ENCODE results near the gene NRCAM.

Gene NRCAM

DNA sequence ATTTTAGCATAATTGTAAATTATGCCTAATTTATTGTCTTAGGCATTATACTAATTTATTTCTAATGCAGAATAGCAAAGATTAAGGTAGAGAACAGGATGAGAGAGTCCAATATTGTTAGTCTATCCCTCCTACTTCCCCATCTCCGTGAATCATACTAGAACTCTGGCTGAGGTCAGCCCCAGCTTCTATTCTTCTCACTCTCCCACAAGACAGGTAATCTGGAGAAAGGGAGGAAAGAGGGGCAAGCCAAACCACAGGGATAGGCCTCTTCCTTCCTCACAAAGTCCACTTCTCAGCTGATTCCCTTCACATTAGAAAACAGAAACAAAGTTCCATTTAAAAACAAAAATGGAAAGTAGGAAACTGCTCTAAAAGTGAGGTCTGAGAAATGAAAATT is 208.6 kb downstream of the NRCAM start:
- H3K9me3 ChIP-seq (ENCODE audit: control insufficient read depth in 1 of 2, low read length in 2 of 2) = no peaks in the 10 kb centered on the region
- no peak overlapping the region for H3K27ac ChIP-seq (ENCODE audit: low read depth, low read length)
- H3K36me3 ChIP-seq (ENCODE audit: control insufficient read depth in 1 of 2, insufficient read depth in 2 of 2, low read length in 2 of 2) = no peaks in the 10 kb centered on the region
- no peaks in the 10 kb centered on the region for H3K27me3 ChIP-seq (ENCODE audit: control insufficient read depth in 1 of 2, insufficient read depth in 2 of 2, low read length in 2 of 2)
- peaks cover 0 to 7% of the 10 kb centered on the region in 2 donors for H3K4me1 ChIP-seq (ENCODE audit: control insufficient read depth in 1 of 2, insufficient read depth in 2 of 2, low read length in 2 of 2)
- H3K9ac ChIP-seq (ENCODE audit: low read depth in 1 of 2, low read length in 2 of 2) = no peak overlapping the region
- no peak overlapping the region for H3K4me3 ChIP-seq (ENCODE audit: low read depth in 1 of 2, low read length in 2 of 2)

DNA sequence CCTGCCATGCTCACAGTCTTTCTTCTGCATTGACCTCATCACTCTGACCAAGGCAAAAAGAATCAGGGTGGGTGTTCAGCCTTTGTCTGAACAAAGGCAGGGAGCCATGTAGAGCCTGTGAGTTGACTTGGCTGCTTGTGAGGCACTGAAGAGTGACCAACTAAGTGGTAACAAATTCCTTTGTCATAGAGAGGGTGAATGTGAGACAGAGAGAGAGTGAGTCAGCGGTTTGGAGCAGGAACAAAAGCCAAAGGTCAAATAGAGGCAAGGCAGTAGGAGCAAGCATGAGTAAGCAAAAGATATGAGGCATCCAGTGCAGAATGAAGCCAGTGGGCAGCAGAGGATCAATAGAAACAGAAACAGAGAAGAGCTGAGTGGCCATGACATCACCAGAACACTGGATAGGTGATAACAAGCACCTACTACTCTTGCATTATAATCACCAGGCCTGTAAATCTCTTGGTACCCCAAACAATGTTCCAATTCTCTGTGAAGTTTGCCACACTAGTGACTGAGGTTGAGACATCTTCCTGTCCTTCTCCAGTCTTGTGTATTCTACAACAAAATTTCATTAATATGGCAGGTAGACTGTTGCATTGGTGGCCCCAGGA is 209.9 kb downstream of the NRCAM start:
- Histone ChIP-seq H3K36me3 (ENCODE audit: control insufficient read depth in 1 of 2, insufficient read depth in 2 of 2, low read length in 2 of 2) (no peaks in the 10 kb centered on the region), H3K4me3 (ENCODE audit: low read depth in 1 of 2, low read length in 2 of 2) (no peak overlapping the region), H3K9me3 (ENCODE audit: control insufficient read depth in 1 of 2, low read length in 2 of 2) (no peaks in the 10 kb centered on the region), H3K27ac (ENCODE audit: low read depth, low read length) (no peak overlapping the region), H3K27me3 (ENCODE audit: control insufficient read depth in 1 of 2, insufficient read depth in 2 of 2, low read length in 2 of 2) (no peaks in the 10 kb centered on the region), H3K4me1 (ENCODE audit: control insufficient read depth in 1 of 2, insufficient read depth in 2 of 2, low read length in 2 of 2) (peaks cover 0 to 7% of the 10 kb centered on the region in 2 donors), H3K9ac (ENCODE audit: low read depth in 1 of 2, low read length in 2 of 2) (no peak overlapping the region)

DNA sequence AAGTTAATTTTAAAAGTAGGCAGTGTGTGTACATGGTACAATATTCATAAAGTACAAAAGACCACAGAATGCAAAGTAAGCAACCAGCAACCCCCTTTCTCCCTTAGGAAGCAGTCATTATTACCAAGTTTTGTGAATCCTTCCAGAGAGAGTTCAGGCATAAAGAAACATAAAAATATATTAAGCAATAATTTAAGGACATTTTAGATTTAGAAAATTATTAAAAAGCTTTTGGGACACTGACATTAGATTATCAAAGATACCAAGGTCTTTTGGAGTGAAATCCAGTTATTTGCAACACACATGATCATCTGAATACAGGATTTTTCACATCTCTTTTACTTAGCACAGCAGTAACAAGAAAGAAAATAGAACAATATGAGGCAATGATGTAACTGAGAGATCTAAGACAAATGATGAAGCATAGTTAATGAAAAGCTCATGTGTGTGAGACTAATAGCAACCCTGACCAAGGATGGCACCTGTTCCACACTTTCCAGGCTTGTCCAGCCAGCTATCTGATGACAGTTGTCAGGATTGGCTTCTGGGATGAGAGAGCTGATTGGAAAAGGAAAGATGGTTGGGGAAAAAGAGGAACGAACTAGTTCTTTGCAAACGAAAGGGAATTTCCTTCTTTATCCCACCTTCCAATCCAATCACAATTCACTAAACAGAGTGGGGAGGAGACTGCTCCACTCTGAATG is 210.6 kb downstream of the NRCAM start:
- Histone ChIP-seq H3K9ac (ENCODE audit: low read depth in 1 of 2, low read length in 2 of 2) (no peak overlapping the region), H3K4me1 (ENCODE audit: control insufficient read depth in 1 of 2, insufficient read depth in 2 of 2, low read length in 2 of 2) (peaks cover 0 to 7% of the 10 kb centered on the region in 2 donors), H3K9me3 (ENCODE audit: control insufficient read depth in 1 of 2, low read length in 2 of 2) (no peaks in the 10 kb centered on the region), H3K27ac (ENCODE audit: low read depth, low read length) (no peak overlapping the region), H3K36me3 (ENCODE audit: control insufficient read depth in 1 of 2, insufficient read depth in 2 of 2, low read length in 2 of 2) (no peaks in the 10 kb centered on the region), H3K4me3 (ENCODE audit: low read depth in 1 of 2, low read length in 2 of 2) (no peak overlapping the region), H3K27me3 (ENCODE audit: control insufficient read depth in 1 of 2, insufficient read depth in 2 of 2, low read length in 2 of 2) (no peaks in the 10 kb centered on the region)

DNA sequence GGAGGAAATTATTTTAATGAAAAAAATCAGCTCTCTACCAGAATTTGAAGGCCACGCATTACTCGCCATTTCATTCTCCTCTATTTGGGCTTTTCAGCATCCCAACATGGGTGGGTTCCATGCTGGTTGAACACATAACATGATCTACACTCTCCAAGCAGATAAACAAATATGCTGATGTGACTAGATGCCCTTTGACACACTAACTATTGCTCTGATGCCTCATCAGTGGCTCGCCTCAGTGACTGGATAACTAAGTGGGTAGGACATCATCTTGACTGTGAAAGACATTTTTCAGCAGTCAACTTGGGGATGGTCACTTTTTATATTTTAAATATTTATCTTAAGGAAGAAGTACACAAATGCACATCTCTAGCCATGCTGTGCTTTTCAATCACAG is 212.1 kb downstream of the NRCAM start:
- no peaks in the 10 kb centered on the region for H3K27me3 ChIP-seq (ENCODE audit: control insufficient read depth in 1 of 2, insufficient read depth in 2 of 2, low read length in 2 of 2)
- H3K27ac ChIP-seq (ENCODE audit: low read depth, low read length) = no peak overlapping the region
- no peak overlapping the region for H3K9ac ChIP-seq (ENCODE audit: low read depth in 1 of 2, low read length in 2 of 2)
- H3K4me3 ChIP-seq (ENCODE audit: low read depth in 1 of 2, low read length in 2 of 2) = no peak overlapping the region
- H3K9me3 ChIP-seq (ENCODE audit: control insufficient read depth in 1 of 2, low read length in 2 of 2) = no peaks in the 10 kb centered on the region
- H3K4me1 ChIP-seq (ENCODE audit: control insufficient read depth in 1 of 2, insufficient read depth in 2 of 2, low read length in 2 of 2) = peaks cover 0 to 7% of the 10 kb centered on the region in 2 donors
- H3K36me3 ChIP-seq (ENCODE audit: control insufficient read depth in 1 of 2, insufficient read depth in 2 of 2, low read length in 2 of 2) = no peaks in the 10 kb centered on the region

DNA sequence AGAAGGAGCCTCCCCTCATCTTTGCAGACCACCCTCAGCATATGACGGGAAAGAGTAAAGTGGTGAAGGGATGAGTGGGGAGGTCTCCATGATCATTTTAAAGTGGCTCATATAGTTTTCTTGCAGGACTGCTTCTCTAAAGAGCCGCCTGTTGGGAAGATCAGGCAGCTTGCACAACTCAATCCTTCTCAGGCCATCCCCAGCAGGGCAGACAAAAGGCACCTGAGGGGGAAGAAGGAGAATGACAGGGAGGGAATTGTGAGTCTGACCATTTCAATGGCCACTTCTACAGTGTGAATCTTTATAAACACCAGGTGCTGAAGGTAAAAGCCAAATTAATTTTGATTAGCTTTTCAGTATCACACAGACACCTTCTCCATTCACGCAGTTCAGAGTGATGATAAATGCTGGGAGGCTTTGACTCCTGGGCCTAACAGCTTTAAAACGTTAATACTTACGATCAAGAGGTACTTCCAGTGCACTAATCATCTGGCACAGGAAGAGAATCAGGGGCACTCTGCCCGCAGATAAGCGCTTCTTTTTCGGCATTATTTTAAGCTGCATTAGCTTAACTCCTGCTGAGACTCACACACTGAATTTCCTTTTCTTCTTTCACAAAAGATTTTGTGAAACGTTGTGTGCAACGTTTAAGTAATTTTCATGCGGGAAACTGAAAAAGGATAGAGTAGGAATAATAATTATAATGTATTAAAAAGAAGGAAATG is 216.6 kb downstream of the NRCAM start:
- Histone ChIP-seq H3K9me3 (ENCODE audit: control insufficient read depth in 1 of 2, low read length in 2 of 2) (no peaks in the 10 kb centered on the region), H3K27me3 (ENCODE audit: control insufficient read depth in 1 of 2, insufficient read depth in 2 of 2, low read length in 2 of 2) (no peaks in the 10 kb centered on the region), H3K4me3 (ENCODE audit: low read depth in 1 of 2, low read length in 2 of 2) (no peak overlapping the region), H3K27ac (ENCODE audit: low read depth, low read length) (no peak overlapping the region), H3K36me3 (ENCODE audit: control insufficient read depth in 1 of 2, insufficient read depth in 2 of 2, low read length in 2 of 2) (no peaks in the 10 kb centered on the region), H3K4me1 (ENCODE audit: control insufficient read depth in 1 of 2, insufficient read depth in 2 of 2, low read length in 2 of 2) (peaks cover 0 to 8% of the 10 kb centered on the region in 2 donors), H3K9ac (ENCODE audit: low read depth in 1 of 2, low read length in 2 of 2) (no peak overlapping the region)

DNA sequence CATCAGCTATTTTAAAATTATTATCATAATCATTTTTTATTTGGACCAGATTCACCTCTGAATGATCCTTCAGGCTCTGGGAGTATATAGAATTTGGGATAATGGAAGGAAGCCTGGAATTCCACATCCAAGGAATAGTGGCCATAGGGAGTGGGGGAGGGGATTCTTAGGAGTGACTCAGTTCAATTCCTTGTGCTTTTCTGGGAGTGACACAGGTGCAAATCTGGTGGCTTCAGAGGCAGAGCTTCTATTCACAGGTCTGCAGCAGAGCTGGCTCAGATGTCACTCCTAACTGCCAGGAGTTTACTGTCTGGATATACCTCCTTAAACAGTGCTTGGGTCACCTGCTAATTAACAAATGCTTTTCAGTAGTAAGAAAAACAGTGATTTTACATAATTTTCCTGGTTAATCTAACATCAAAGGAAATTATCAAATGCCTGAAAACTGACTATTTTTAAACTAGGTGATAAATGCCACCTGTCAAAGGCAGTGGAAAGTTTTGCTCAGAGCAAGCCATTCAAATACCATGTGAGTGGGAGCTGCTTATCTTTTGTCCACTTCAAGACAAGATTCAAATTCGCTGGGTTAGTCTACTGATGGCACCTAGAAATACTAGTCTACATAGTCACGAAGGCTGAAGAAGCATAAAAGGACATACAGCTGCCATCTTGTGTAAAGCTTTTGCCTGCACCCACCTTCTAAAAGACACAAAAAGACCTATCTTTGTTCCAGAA is 219.4 kb downstream of the NRCAM start:
- peaks cover 0 to 8% of the 10 kb centered on the region in 2 donors for H3K4me1 ChIP-seq (ENCODE audit: control insufficient read depth in 1 of 2, insufficient read depth in 2 of 2, low read length in 2 of 2)
- H3K9ac ChIP-seq (ENCODE audit: low read depth in 1 of 2, low read length in 2 of 2) = no peak overlapping the region
- H3K36me3 ChIP-seq (ENCODE audit: control insufficient read depth in 1 of 2, insufficient read depth in 2 of 2, low read length in 2 of 2) = no peaks in the 10 kb centered on the region
- H3K27me3 ChIP-seq (ENCODE audit: control insufficient read depth in 1 of 2, insufficient read depth in 2 of 2, low read length in 2 of 2) = no peaks in the 10 kb centered on the region
- H3K9me3 ChIP-seq (ENCODE audit: control insufficient read depth in 1 of 2, low read length in 2 of 2) = no peaks in the 10 kb centered on the region
- no peak overlapping the region for H3K4me3 ChIP-seq (ENCODE audit: low read depth in 1 of 2, low read length in 2 of 2)
- no peak overlapping the region for H3K27ac ChIP-seq (ENCODE audit: low read depth, low read length)

DNA sequence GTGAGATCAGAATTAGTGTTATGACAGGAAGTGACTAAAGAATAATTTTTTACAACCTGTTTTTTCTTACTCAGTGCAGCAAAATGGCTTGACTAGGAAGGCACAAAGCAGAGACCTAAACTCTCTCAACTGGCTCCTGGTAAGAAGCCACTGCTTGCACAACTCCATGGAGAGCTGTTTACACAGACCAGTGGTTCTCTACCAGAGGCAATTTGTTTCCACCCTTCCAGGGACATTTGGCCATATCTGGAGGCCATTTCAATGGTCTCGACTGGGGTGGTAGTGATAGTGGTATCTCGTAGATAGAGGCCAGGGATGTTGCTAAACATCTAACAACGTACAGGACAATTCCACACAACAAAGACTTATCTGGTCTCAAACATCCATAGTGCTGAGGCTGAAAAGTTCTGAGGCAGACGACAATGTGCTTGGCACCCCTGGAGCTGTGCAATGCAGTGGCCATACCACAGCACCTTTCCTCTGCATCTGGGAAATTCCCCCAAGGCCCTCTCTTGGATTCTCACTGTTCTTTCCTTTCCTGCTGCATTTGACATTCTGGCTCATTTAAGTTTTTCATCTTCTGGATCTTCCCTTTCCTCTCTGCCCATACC is 220.7 kb downstream of the NRCAM start:
- Histone ChIP-seq H3K36me3 (ENCODE audit: control insufficient read depth in 1 of 2, insufficient read depth in 2 of 2, low read length in 2 of 2) (no peaks in the 10 kb centered on the region), H3K4me1 (ENCODE audit: control insufficient read depth in 1 of 2, insufficient read depth in 2 of 2, low read length in 2 of 2) (peaks cover 0 to 8% of the 10 kb centered on the region in 2 donors), H3K9me3 (ENCODE audit: control insufficient read depth in 1 of 2, low read length in 2 of 2) (no peaks in the 10 kb centered on the region), H3K4me3 (ENCODE audit: low read depth in 1 of 2, low read length in 2 of 2) (no peak overlapping the region), H3K27ac (ENCODE audit: low read depth, low read length) (no peak overlapping the region), H3K27me3 (ENCODE audit: control insufficient read depth in 1 of 2, insufficient read depth in 2 of 2, low read length in 2 of 2) (no peaks in the 10 kb centered on the region), H3K9ac (ENCODE audit: low read depth in 1 of 2, low read length in 2 of 2) (no peak overlapping the region)

DNA sequence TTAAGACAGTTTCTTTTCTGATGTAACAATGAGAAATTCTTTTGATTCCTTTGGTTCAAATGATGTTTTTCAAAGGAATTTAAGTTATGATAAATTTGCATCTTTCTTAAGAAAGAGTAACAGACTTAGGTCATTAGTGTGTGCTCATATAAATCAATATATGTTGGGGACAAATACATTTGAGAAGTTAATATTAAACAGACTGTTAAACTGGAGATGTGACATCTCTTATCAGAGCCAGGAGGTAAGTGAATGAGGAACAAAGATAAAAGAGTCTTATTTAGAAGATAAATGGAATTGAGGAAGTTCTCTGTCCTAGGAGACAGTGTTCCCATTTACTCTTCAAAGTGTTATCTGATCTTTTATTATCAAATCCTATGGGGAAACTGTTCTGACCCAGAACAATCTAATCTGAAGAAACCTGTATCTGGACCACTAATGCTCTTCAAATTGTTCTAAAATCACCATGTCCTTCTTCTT is 221.2 kb downstream of the NRCAM start:
- H3K36me3 ChIP-seq (ENCODE audit: control insufficient read depth in 1 of 2, insufficient read depth in 2 of 2, low read length in 2 of 2) = no peaks in the 10 kb centered on the region
- no peak overlapping the region for H3K27ac ChIP-seq (ENCODE audit: low read depth, low read length)
- H3K4me1 ChIP-seq (ENCODE audit: control insufficient read depth in 1 of 2, insufficient read depth in 2 of 2, low read length in 2 of 2) = peaks cover 0 to 8% of the 10 kb centered on the region in 2 donors
- H3K9ac ChIP-seq (ENCODE audit: low read depth in 1 of 2, low read length in 2 of 2) = no peak overlapping the region
- no peaks in the 10 kb centered on the region for H3K9me3 ChIP-seq (ENCODE audit: control insufficient read depth in 1 of 2, low read length in 2 of 2)
- no peak overlapping the region for H3K4me3 ChIP-seq (ENCODE audit: low read depth in 1 of 2, low read length in 2 of 2)
- H3K27me3 ChIP-seq (ENCODE audit: control insufficient read depth in 1 of 2, insufficient read depth in 2 of 2, low read length in 2 of 2) = no peaks in the 10 kb centered on the region

DNA sequence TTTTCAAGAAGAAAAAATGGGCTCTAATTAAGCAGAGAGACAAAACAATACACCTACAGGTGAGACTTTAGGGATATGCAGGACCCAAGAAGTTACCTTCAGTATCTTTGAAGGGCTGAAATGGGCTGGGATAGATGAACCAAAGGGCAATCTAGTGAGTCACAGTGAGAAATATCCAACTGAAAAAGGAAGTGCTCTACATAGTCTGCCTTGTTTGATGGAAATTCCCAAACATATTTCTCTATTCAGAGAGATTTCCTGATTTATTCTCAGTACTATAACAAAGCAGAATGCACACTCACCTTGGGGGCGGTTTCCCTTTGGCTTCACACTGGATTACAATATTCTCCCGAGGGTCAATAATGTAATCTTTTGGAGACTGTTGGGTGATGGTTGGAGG is 222.0 kb downstream of the NRCAM start:
- Histone ChIP-seq H3K27ac (ENCODE audit: low read depth, low read length) (no peak overlapping the region), H3K4me3 (ENCODE audit: low read depth in 1 of 2, low read length in 2 of 2) (no peak overlapping the region), H3K27me3 (ENCODE audit: control insufficient read depth in 1 of 2, insufficient read depth in 2 of 2, low read length in 2 of 2) (no peaks in the 10 kb centered on the region), H3K4me1 (ENCODE audit: control insufficient read depth in 1 of 2, insufficient read depth in 2 of 2, low read length in 2 of 2) (peaks cover 0 to 8% of the 10 kb centered on the region in 2 donors), H3K36me3 (ENCODE audit: control insufficient read depth in 1 of 2, insufficient read depth in 2 of 2, low read length in 2 of 2) (no peaks in the 10 kb centered on the region), H3K9ac (ENCODE audit: low read depth in 1 of 2, low read length in 2 of 2) (no peak overlapping the region), H3K9me3 (ENCODE audit: control insufficient read depth in 1 of 2, low read length in 2 of 2) (no peaks in the 10 kb centered on the region)
